CD14-positive monocyte (primary cell): ENCODE measurements around the gene TNFRSF25. TPM values are rescaled to one million over a fixed set of nuclear protein-coding genes. Genes with fewer than 3 reads are reported as not detected.

Experiments
- DNase-seq, 3 donors: peaks; one replicate each; pipeline ENCODE4 v3.0.0-alpha.2; 2011 to 2022
- H2AFZ ChIP-seq: 2 replicates; pipeline ENCODE4 v1.6.0; 2012; ENCODE audit warnings: mild to moderate bottlenecking, low read depth, low read length, inconsistent platforms; ENCODE audit not compliant: insufficient read depth, poor library complexity, severe bottlenecking
- H3K27ac ChIP-seq, 2 donors: 1 replicate in 1 of 2; 2 replicates in 1 of 2; pipeline ENCODE4 v1.5.1; 2012 to 2013; ENCODE audit warnings: low read length in 2 of 2, control low read depth in 1 of 2, inconsistent platforms in 1 of 2, low read depth in 1 of 2, mild to moderate bottlenecking in 1 of 2
- H3K27me3 ChIP-seq, 2 donors: one replicate each; pipeline versions ENCODE4 v1.6.0 to v1.6.1; 2011 to 2013; ENCODE audit warnings: low read length in 2 of 2; ENCODE audit not compliant: control insufficient read depth in 2 of 2, insufficient read depth in 2 of 2
- H3K36me3 ChIP-seq, 2 donors: replicated peaks in 1 of 2; 1 replicate in 1 of 2; 2 replicates in 1 of 2; pipeline versions ENCODE4 v1.5.1 to v1.6.1; 2012 to 2013; ENCODE audit warnings: low read length in 2 of 2, control low read depth in 1 of 2, inconsistent platforms in 1 of 2, mild to moderate bottlenecking in 1 of 2; ENCODE audit not compliant: insufficient read depth in 2 of 2, control insufficient read depth in 1 of 2
- H3K4me1 ChIP-seq, 2 donors: 1 replicate in 1 of 2; 2 replicates in 1 of 2; pipeline versions ENCODE4 v1.5.1 to v1.6.1; 2012 to 2013; ENCODE audit warnings: low read length in 2 of 2, control low read depth in 1 of 2, inconsistent platforms in 1 of 2, mild to moderate bottlenecking in 1 of 2, moderate library complexity in 1 of 2; ENCODE audit not compliant: insufficient read depth in 2 of 2, control insufficient read depth in 1 of 2
- H3K4me2 ChIP-seq: replicated peaks from 2 replicates; pipeline ENCODE3; 2012; ENCODE audit warnings: low read length, moderate library complexity, mild to moderate bottlenecking; ENCODE audit not compliant: poor library complexity, severe bottlenecking; ENCODE audit errors: extremely low read depth
- H3K4me3 ChIP-seq, 3 experiments: fragments of 200-600 bp in 1 of 3; sonication (generic) in 1 of 3; replicated peaks in 1 of 3; 1 replicate in 2 of 3; 2 replicates in 1 of 3; pipeline ENCODE4 v1.5.1; 2011 to 2013; ENCODE audit warnings: low read length in 3 of 3, mild to moderate bottlenecking in 3 of 3, control low read depth in 2 of 3, low read depth in 2 of 3, inconsistent platforms in 1 of 3, moderate library complexity in 1 of 3
- H3K79me2 ChIP-seq: 2 replicates; pipeline ENCODE4 v1.6.0; 2012; ENCODE audit warnings: mild to moderate bottlenecking, control low read depth, inconsistent platforms, low read length, moderate library complexity; ENCODE audit not compliant: insufficient read depth
- H3K9ac ChIP-seq: 2 replicates; pipeline ENCODE4 v1.6.0; 2017; ENCODE audit warnings: low read length, mild to moderate bottlenecking; ENCODE audit not compliant: insufficient read depth, poor library complexity, severe bottlenecking
- H3K9me3 ChIP-seq, 2 donors: replicated peaks in 1 of 2; 1 replicate in 1 of 2; 2 replicates in 1 of 2; pipeline versions ENCODE4 v1.5.1 to v1.6.1; 2012 to 2013; ENCODE audit warnings: low read length in 2 of 2, control low read depth in 1 of 2; ENCODE audit not compliant: control insufficient read depth in 1 of 2, insufficient read depth in 1 of 2
- H4K20me1 ChIP-seq: 2 replicates; pipeline ENCODE4 v1.6.0; 2012; ENCODE audit warnings: mild to moderate bottlenecking, low read length, control low read depth, moderate library complexity; ENCODE audit not compliant: insufficient read depth
- H3K27ac Mint-ChIP-seq, 7 donors: one replicate each; pipeline ENCODE4 v1.8.0; 2020; ENCODE audit warnings: mild to moderate bottlenecking in 7 of 7, mixed read lengths in 7 of 7, moderate library complexity in 6 of 7, inconsistent platforms in 2 of 7
- H3K27me3 Mint-ChIP-seq, 3 donors: one replicate each; pipeline ENCODE4 v1.8.0; 2021 to 2022; ENCODE audit warnings: low read depth in 3 of 3, mild to moderate bottlenecking in 3 of 3, mixed read lengths in 3 of 3, moderate library complexity in 3 of 3, inconsistent platforms in 1 of 3
- H3K36me3 Mint-ChIP-seq, 2 donors: one replicate each; pipeline ENCODE4 v1.8.0; 2020; ENCODE audit warnings: mixed read lengths in 2 of 2, inconsistent platforms in 1 of 2, mild to moderate bottlenecking in 1 of 2
- H3K4me1 Mint-ChIP-seq: one replicate; pipeline ENCODE4 v1.8.0; 2020; ENCODE audit warnings: mild to moderate bottlenecking, mixed read lengths
- H3K4me3 Mint-ChIP-seq, 2 donors: one replicate each; pipeline ENCODE4 v1.8.0; 2020; ENCODE audit warnings: mild to moderate bottlenecking in 2 of 2, mixed read lengths in 2 of 2, moderate library complexity in 1 of 2
- H3K9me3 Mint-ChIP-seq, 7 donors: one replicate each; pipeline ENCODE4 v1.8.0; 2020 to 2022; ENCODE audit warnings: mixed read lengths in 7 of 7, mild to moderate bottlenecking in 6 of 7, moderate library complexity in 6 of 7, inconsistent platforms in 2 of 7
- WGBS: methylation state at CpG from one replicate; pipeline ENCODE4 v1.1.5; 2013; ENCODE audit warnings: missing lambda C conversion rate; ENCODE audit not compliant: insufficient coverage; 5-methylcytosine and 5-hydroxymethylcytosine counted together
- intact Hi-C, 2 donors: fragments of 100-400 bp; cut with micrococcal nuclease; formaldehyde crosslinking; loops; one replicate each; pipeline versions ENCODE4 v1.15.0 to v1.15.1; 2023
- polyA plus RNA-seq, 3 donors: library from polyadenylated mRNA; depleted of rRNA in 1 of 3; unstranded in 2 of 3; stranded (reverse) in 1 of 3; fragments of 300-500 nt in 2 of 3; fragments of >200 nt in 1 of 3; fragmentation: Illumina TruSeq in 2 of 3; gene quantifications; 1 replicate in 2 of 3; 2 replicates in 1 of 3; pipeline ENCODE4 v1.2.3, GENCODE V29; 2012 to 2021
- TF ChIP-seq, protein P1 (sequence below): fragments of 200-600 bp; IDR thresholded peaks from one replicate; pipeline ENCODE4 v1.8.0; 2022; ENCODE audit warnings: antibody characterized with exemption, mild to moderate bottlenecking

The TNFRSF25 gene
- polyA plus RNA-seq, 3 donors, result 0.33 to 3.0 (median 0.48) TPM

- Mint-ChIP-seq H3K9me3 (peaks cover 0 to 10% (median 0%) of the 10 kb centered on the region in 7 donors), H3K27ac (no peak overlapping the region), H3K36me3 (peaks cover 0 to 5% of the 10 kb centered on the region in 2 donors), H3K27me3 (peaks cover 73 to 93% (median 79%) of the 10 kb centered on the region in 3 donors), H3K4me1 (peaks cover 2% of the 10 kb centered on the region), H3K4me3 (peak overlapping the region in 1 of 2 donors; percentile 53)
- Histone ChIP-seq H3K27ac (no peak overlapping the region), H3K4me3 (no peak overlapping the region), H2AFZ (no peak overlapping the region), H4K20me1 (no peaks in the 10 kb centered on the region), H3K4me1 (no peaks in the 10 kb centered on the region), H3K9ac (no peak overlapping the region), H3K9me3 (no peaks in the 10 kb centered on the region), H3K36me3 (no peaks in the 10 kb centered on the region), H3K4me2 (no peak overlapping the region), H3K79me2 (no peaks in the 10 kb centered on the region), H3K27me3 (peaks cover 6 to 64% of the 10 kb centered on the region in 2 donors)
- intact Hi-C loops, result no loop called here
- 24% methylated on average over 3 of the region's 7 CpGs for WGBS
- no peak for DNase-seq
- TF ChIP-seq, protein P1, sequence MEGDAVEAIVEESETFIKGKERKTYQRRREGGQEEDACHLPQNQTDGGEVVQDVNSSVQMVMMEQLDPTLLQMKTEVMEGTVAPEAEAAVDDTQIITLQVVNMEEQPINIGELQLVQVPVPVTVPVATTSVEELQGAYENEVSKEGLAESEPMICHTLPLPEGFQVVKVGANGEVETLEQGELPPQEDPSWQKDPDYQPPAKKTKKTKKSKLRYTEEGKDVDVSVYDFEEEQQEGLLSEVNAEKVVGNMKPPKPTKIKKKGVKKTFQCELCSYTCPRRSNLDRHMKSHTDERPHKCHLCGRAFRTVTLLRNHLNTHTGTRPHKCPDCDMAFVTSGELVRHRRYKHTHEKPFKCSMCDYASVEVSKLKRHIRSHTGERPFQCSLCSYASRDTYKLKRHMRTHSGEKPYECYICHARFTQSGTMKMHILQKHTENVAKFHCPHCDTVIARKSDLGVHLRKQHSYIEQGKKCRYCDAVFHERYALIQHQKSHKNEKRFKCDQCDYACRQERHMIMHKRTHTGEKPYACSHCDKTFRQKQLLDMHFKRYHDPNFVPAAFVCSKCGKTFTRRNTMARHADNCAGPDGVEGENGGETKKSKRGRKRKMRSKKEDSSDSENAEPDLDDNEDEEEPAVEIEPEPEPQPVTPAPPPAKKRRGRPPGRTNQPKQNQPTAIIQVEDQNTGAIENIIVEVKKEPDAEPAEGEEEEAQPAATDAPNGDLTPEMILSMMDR, result no peak
These were observed 15.9 kb downstream of the TNFRSF25 start for GRCh38 chr1:6450005-6450450.

- H3K36me3 ChIP-seq, result no peaks in the 10 kb centered on the region
- TF ChIP-seq, protein P1, result no peak
- H3K27me3 Mint-ChIP-seq, result peaks cover 69 to 90% (median 74%) of the 10 kb centered on the region in 3 donors
- no peak overlapping the region for H3K27ac ChIP-seq
- H3K4me3 Mint-ChIP-seq, result peak overlapping the region in 1 of 2 donors; percentile 75
- H3K4me3 ChIP-seq, result no peak overlapping the region
- H3K9me3 Mint-ChIP-seq, result peaks cover 0 to 10% (median 0%) of the 10 kb centered on the region in 7 donors
- no peak overlapping the region for H2AFZ ChIP-seq
- H3K27me3 ChIP-seq, result peaks cover 6 to 59% of the 10 kb centered on the region in 2 donors
- intact Hi-C loops, result no loop called here
- H3K27ac Mint-ChIP-seq, result no peak overlapping the region
- no peaks in the 10 kb centered on the region for H3K9me3 ChIP-seq
- peaks cover 0 to 5% of the 10 kb centered on the region in 2 donors for H3K36me3 Mint-ChIP-seq
- DNase-seq, result no peak
- no peaks in the 10 kb centered on the region for H3K79me2 ChIP-seq
- H4K20me1 ChIP-seq, result no peaks in the 10 kb centered on the region
- WGBS, result 4% methylated on average over 44 of the region's 66 CpGs
- H3K4me1 ChIP-seq, result no peaks in the 10 kb centered on the region
- H3K4me2 ChIP-seq, result no peak overlapping the region
- no peak overlapping the region for H3K9ac ChIP-seq
- peaks cover 2% of the 10 kb centered on the region for H3K4me1 Mint-ChIP-seq
These were observed 17.0 kb downstream of the TNFRSF25 start for GRCh38 chr1:6448749-6449631.
